NCI-H524 (cell line): ENCODE data around the gene PCDHGB1.
"Not testable (repeated sequence)": the region's sequence is repeated elsewhere in the genome, so short reads cannot be mapped to it uniquely, and the experiment has no call there.

Experiments used
- DNase-seq, 2 experiments: peaks; one replicate each; lab custom pipeline; 2025; lab: John Stamatoyannopoulos, UW

Gene PCDHGB1

DNA sequence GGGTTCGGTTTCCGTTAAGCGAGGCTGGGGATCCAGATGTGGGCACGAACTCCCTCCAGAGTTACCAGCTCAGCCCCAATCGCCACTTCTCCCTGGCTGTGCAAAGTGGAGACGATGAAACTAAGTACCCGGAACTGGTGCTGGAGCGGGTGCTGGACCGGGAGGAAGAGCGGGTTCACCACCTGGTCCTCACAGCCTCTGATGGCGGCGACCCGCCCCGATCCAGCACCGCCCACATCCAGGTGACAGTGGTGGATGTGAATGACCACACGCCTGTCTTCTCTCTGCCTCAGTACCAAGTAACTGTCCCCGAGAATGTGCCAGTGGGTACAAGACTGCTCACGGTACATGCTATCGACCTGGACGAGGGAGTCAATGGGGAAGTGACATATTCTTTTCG lies 33.4 kb downstream of the PCDHGB1 start:
- no peak for DNase-seq

DNA sequence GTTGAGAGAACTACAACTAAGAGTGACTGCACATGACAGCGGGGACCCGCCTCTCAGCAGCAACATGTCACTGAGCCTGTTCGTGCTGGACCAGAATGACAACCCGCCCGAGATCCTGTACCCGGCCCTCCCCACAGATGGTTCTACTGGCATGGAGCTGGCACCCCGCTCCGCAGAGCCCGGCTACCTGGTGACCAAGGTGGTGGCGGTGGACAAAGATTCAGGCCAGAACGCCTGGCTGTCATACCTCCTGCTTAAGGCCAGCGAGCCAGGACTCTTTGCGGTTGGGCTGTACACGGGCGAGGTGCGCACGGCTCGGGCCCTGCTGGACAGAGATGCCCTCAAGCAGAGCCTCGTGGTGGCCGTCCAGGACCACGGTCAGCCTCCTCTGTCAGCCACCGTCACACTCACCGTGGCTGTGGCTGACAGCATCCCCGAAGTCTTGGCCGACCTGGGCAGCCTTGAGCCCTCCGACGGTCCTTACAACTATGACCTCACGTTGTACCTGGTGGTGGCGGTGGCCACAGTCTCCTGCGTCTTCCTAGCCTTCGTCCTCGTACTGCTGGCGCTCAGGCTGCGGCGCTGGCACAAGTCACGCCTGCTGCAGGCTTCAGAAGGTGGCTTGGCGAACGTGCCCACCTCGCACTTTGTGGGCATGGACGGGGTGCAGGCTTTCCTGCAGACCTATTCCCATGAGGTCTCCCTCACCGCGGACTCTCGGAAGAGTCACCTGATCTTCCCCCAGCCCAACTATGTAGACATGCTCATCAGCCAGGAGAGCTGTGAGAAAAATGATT lies 34.8 kb downstream of the PCDHGB1 start:
- no peak for DNase-seq

DNA sequence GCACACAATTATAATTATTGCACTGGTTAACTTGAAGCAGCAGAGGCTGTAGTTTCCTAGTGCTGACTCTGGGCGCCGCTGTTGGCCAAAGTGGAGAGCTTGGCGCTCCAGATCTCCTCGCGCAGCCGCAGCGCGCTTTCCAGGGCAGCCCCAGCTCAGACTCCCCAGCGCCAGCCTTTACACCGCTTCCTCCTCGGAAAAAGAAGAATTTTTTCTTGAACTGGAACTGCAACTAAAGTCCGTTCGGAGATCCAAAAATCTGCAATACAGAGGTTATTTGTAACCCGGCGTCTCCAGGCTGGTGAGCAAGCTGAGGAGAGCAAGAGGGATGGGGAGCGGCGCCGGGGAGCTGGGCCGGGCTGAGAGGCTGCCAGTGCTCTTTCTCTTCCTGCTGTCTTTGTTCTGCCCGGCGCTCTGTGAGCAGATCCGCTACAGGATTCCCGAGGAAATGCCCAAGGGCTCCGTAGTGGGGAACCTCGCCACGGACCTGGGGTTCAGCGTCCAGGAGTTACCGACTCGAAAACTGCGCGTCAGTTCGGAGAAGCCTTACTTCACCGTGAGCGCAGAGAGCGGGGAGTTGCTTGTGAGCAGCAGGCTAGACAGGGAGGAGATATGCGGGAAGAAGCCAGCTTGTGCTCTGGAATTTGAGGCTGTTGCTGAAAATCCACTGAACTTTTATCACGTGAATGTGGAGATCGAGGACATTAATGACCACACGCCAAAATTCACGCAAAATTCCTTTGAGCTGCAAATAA lies 37.8 kb downstream of the PCDHGB1 start, which contains the start of gene PCDHGB4:
Gene PCDHGB4, plus strand, starts transcription at position 142 of the 755 bp plus-strand sequence. Its CDS starts 187 bp downstream, at position 329.
- not testable (repeated sequence) for DNase-seq

DNA sequence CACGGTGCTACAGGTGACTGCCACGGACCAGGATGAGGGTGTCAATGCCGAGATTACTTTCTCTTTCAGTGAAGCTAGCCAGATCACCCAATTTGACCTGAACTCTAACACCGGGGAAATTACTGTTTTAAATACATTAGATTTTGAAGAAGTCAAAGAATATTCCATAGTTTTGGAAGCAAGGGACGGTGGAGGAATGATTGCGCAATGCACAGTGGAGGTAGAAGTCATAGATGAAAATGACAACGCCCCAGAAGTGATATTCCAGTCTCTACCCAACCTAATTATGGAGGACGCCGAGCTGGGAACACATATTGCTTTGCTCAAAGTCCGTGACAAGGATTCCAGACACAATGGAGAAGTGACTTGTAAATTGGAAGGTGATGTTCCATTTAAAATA lies 38.8 kb downstream of the PCDHGB1 start:
- no peak for DNase-seq

DNA sequence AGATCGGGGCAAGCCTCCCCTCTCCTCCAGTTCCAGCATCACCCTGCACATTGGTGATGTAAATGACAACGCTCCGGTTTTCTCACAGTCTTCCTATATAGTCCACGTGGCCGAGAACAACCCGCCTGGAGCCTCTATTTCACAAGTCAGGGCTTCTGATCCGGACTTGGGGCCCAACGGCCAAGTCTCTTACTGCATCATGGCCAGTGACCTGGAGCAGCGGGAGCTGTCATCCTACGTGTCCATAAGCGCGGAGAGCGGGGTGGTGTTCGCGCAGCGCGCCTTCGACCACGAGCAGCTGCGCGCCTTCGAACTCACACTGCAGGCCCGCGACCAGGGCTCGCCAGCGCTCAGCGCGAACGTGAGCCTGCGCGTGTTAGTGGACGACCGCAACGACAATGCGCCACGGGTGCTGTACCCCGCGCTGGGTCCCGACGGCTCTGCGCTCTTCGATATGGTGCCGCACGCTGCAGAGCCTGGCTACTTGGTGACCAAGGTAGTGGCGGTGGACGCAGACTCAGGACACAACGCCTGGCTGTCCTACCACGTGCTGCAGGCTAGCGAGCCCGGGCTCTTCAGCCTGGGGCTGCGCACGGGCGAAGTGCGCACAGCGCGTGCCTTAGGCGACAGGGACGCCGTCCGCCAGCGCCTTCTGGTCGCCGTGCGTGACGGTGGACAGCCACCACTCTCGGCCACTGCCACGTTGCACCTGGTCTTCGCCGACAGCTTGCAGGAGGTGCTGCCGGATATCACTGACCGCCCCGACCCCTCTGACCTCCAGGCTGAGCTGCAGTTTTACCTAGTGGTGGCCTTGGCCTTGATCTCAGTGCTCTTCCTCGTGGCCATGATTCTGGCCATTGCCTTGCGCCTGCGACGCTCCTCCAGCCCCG lies 39.5 kb downstream of the PCDHGB1 start:
- no peak for DNase-seq

GRCh38 chr5:141392429-141393198 lies 42.7 kb downstream of the PCDHGB1 start, which contains the start of gene PCDHGA8:
Gene PCDHGA8 (plus strand): TSS chr5:141392633. CDS start chr5:141392814, 181 bp downstream.
- DNase-seq, result no peak

DNA sequence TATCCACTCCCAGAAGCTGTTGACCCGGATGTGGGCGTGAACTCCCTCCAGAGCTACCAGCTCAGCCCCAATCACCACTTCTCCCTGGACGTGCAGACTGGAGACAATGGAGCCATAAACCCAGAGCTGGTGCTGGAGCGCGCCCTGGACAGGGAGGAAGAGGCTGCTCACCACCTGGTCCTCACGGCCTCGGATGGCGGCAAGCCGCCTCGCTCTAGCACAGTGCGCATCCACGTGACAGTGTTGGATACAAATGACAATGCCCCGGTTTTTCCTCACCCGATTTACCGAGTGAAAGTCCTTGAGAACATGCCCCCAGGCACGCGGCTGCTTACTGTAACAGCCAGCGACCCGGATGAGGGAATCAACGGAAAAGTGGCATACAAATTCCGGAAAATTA lies 43.4 kb downstream of the PCDHGB1 start:
- no peak for DNase-seq

DNA sequence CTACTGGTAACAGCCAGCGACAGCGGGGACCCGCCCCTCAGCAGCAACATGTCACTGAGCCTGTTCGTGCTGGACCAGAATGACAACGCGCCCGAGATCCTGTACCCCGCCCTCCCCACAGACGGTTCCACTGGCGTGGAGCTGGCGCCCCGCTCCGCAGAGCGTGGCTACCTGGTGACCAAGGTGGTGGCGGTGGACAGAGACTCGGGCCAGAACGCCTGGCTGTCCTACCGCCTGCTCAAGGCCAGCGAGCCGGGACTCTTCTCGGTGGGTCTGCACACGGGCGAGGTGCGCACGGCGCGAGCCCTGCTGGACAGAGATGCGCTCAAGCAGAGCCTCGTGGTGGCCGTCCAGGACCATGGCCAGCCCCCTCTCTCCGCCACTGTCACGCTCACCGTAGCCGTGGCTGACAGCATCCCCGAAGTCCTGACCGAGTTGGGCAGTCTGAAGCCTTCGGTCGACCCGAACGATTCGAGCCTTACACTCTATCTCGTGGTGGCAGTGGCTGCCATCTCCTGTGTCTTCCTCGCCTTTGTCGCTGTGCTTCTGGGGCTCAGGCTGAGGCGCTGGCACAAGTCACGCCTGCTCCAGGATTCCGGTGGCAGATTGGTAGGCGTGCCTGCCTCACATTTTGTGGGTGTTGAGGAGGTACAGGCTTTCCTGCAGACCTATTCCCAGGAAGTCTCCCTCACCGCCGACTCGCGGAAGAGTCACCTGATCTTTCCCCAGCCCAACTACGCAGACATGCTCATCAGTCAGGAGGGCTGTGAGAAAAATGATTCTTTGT lies 44.7 kb downstream of the PCDHGB1 start:
- DNase-seq, result not testable (repeated sequence)

GRCh38 chr5:141397756-141398551 lies 48.1 kb downstream of the PCDHGB1 start, which contains the start of gene PCDHGB5:
Gene PCDHGB5 (plus strand): TSS chr5:141397947. CDS start chr5:141398128, 181 bp downstream.
- DNase-seq, result not testable (repeated sequence)

GRCh38 chr5:141398608-141399007 lies 48.7 kb downstream of the PCDHGB1 start:
- DNase-seq, result no peak

DNA sequence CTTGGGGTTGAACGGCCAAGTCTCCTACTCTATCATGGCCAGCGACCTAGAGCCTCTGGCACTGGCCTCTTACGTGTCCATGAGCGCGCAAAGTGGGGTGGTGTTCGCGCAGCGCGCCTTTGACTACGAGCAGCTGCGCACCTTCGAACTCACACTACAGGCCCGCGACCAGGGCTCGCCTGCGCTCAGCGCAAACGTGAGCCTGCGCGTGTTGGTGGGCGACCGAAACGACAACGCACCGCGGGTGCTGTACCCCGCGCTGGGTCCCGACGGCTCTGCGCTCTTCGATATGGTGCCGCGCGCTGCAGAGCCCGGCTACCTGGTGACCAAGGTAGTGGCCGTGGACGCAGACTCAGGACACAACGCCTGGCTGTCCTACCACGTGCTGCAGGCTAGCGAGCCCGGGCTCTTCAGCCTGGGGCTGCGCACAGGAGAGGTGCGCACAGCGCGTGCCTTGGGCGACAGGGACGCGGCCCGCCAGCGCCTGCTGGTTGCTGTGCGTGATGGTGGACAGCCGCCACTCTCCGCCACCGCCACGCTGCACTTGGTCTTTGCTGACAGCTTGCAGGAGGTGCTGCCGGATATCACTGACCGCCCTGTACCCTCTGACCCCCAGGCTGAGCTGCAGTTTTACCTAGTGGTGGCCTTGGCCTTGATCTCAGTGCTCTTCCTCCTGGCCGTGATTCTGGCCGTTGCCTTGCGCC lies 49.8 kb downstream of the PCDHGB1 start:
- DNase-seq, result no peak
